HG03095 (cell line): ENCODE measurements around the gene RREB1.
A peak's percentile ranks its signal among the peaks of the same experiment; 100 is the strongest.

Experiments
- ATAC-seq: cut with Tn5 transposase; IDR thresholded peaks from one replicate; pipeline ENCODE4 v1.9.1; 2021; ENCODE audit warnings: moderate library complexity; ENCODE audit not compliant: unreplicated experiment

RREB1 gene

DNA sequence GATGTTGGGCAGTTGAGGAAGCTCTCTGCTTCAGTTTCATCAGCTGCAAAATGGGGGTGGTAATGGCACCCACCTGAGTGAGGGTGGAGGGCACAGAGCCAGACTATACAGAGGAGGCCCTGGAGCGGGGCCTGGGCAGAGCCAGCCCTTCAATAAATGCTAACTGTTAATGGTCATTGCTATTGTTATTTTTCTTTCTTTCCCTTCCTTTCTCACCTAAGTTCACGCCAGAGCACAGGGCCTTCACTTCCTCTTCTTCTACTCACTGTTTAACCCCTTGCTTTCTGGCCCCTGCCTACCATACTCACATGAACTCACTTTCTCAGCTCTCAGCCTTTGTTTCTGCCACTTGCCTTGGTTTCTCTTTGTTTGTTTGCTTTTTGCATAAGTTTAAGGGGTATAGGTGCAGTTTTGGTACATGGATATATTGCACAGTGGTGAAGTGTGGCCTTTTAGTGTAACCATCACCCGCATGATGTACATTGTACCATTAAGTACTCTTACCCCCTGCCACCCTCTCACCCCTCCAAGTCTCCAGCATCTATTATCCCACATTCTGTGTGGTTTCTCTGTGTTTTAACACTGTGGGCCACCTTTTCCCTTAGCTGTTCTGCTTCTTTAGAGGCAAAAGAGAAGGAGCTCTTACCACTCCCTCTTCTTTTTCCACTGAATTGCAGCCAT, 7.5 kb upstream of the RREB1 start:
- ATAC-seq, result peak; percentile 64

DNA sequence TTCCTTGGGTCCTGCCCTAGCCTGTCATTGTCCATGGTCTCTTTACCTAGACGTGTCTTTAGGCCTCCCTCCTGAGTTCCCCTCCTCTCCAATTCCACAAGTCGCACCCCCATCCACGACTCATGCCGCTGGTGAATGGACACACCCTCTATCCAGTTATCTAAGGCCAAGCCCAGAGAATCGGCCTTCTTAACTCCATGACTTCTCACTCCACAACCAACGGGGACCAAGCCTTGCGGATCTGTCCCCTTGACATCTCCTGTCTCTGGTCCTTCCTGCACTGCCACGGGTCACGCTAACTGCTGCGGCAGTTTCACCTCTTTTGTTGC, 7.0 kb upstream of the RREB1 start:
- no peak for ATAC-seq

DNA sequence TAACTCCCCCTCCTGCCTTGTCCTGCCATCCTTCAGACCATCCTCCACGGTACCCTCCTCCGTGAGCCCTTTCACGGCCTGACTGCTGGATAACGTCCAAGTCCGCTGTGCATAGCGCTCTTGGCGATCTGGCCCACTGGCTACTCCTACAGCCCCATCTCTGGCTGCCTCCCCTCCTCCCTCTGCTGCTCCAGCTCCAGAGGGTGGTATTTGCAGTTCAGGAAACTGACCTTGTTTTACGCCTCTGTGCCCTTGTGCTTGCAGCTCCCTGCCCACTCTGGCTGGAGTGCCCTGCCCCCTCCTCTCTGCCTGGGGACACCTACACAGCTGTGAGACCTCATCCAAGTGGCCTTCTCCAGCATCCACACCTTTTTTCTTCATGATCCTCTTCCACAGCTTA, 6.5 kb upstream of the RREB1 start:
- no peak for ATAC-seq

DNA sequence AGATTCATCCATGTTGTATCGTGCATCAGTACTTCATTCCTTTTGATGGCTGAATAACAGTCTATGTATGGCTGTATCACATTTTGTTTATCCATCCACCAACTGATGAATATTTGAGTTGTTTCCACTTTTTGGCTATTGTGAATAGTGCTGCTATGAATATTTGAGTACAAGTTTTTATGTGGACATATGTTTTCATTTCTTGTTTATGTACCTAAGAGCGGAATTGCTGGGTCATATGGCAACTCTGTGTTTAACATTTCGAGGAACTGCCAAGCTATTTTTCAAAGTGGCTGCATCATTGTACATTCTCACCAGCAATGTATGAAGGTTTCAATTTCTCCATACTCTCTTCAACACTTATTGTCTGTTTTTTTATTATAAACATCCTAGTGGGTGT, 3.0 kb upstream of the RREB1 start:
- ATAC-seq, result no peak

DNA sequence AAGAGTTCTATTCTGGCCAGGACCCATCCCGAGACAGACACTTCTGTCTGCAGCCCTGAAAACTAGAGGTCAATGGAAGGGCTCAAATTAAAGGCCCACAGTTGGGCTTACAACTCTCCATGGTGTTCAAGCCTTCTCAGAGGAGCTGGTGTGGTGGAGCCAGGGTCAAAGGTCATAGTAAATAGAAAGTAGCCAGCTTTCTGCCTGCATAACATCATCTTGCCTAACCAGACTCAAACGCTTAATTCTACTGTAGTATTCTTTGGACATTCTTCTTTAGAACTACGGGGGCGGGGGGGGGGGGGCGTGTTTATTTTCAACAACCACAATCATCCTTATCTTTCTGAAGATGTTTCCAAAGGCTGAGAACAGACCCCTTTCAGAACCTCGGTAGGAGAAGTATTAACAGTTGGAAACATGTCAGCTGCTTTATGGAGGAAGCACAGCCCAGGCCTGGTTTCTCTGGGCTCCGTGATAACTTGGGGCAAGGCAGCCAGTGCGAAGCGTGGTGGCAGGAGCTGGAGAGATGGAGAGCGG, 1.5 kb upstream of the RREB1 start:
- no peak for ATAC-seq

DNA sequence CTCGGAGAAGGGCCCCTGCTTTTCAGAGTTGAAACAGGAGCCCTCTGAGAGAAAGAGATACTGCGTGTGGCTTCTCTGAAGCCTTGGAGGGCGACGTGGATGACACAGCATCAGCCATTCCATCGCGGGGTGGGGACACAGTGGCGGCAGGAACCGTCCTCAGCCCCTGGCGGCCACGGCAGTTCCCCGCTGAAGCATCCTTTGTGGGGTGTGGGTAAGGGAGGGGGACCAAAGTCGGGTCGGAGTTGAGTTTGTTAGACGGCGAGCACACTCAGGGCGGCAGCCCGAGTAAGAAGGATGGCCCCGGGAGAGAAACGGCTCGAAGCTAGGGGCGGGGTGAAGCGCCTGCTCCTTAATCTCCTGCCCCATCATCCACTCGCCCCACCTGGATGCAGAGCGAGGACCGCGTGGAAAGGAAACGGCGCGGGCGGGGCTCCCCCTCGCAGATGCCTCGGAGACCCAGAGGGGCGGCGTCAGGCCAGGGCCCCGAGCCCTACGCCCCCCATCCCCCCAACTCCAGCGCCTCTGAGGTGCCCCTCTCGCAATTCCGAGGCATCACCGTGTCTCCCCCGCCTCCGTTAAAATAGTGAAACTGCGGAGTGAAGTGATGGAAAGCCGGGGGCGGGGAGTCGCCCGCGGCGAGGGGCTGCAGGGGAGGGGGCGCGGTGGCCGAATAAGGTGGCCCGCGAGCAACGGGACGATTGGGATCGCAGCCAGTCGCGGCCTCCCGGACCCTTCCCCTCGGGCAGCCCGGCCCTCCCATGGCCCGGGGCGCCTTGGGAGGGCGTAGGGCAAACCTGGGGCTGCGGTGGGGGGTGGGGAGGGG, 796 bp upstream of the RREB1 start:
- peak; percentile 25 for ATAC-seq

DNA sequence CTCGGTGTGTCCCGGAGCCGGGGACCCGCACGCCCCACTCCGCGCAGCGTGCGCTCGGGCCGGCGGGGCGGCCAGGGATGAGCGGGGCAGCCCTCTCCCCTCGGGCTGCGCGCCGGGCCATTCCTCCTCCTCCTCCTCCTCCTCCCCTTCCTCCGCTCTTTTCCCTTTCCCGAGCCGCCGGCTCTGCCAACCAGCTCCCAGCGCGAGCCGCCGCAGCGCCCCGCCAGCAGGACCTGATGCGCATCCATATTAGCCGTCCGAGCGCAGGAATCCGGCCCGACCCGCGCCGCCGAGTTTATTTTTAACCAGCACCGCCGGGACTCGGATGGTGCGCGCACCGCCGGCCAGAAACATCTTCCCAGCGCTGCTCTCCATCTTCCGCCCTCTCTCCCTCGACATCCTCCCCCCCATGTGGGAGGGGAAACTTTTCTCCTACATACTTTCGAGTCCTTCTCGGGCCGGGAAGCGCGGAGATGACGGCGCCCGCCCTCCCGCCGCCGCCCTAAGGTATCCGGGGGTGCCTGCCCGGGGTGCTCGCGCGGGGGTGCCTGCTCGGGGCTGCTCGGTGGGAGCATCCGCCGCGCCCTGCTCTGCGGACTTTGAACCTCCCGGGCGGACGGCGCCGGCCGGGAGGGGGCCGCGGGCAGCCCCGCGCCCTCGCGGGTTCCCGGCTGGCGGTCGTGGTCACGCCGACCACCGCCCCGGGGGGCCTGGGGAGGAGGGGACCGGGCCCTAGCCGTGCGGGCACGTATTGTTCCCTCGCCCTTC, 619 bp downstream of the RREB1 start:
- ATAC-seq, result no peak

DNA sequence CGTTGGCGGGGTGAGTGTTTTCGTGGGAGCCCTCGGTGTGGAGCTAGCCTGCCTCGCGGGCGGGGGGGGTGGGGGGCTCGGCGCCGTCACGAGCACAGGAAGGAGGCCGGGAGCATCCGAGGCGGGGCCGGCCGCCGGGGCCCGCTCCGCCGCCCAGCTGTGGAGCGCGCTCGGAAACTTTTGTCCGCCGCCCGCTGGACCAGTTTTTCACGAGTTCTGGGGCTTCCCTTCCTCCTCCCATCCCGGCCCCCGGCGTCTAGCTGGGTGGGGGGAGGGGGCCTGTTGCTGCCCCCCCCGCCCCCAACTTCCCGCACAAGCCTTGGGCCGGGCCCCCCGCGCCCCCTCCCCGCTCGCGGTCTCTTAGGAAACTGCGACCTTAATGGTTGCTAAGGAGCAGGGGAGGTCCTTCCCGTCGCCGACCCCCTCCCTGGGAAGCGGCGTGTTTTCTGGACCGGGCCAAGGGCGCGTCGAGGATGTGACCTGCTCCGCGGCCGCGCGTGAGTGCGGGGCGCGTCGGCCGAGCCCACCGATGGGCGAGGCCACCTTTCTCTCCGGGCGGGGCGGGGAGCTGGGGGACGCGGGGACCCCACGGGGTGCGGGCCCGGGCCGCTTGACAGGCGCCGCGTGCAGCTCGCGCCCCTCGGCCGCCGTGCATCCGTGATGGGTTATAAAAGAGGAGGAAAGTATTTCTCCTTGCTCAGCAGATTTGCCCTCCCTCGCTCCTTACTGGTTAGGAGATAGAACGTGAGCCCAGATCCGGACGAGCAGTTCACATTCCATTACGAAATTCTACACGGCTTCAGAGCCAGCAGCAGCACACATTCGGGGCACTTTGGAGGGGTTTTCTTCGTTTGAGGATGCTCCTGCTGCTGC, 1.4 kb downstream of the RREB1 start:
- ATAC-seq, result no peak

DNA sequence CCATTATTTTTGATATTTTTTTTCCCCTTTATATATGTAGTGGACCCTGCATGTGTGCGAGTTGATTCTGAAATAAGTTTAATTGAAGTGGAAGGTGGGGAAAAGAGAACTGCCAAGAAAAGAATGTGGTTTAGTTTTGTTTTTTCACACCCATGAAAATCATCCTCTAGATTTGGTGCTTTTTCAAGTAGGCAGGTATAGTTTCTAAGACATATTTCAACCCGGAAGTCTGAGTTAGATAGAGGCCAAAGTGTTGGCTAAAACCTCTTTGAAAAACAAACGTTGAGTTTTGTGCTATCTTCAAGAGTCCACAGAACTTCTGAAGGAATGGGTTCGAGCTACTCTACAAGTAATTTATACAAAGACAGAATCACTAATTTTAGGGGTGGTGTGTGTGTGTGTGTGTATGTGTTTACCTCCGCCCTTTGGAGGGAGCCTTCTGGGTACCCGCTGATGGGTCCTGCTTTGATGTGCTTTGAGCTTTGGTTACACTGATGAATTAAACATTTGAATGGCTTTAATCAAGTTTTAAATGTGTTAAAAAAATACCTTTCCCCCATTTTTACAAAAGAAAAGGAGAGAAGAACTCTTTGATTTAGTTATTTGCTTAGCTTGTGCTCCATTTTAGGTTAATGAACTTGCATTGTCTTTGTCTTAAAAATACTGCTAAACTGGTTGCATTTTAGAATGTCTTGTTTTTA, 2.5 kb downstream of the RREB1 start:
- no peak for ATAC-seq

DNA sequence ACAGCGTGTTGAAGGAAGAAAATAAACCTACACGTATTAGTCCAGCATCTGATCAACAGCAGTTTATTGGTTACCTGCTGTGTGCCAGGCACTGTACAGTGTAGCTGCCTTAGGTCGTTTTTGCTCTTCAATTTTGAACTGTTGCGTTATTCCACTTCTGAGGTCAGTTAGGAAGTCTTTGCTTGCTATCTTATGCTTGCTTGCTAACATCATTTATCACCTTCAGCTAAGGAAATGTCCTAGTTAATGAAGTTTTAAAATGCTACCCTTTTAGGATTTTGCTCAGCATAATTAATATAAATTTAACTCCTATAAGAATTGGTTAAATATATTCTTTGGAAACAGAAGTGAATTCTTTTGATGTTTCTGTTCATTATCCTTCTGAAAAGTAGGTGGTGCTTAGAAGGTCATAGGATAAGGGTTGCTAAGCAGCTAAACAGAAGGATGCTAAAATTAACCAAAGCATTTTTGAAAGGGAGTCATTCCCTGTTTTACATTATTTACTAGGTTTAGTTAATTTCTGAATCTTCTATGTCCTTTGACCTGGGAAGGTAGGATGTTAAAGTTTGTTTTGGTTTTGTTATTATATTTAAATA, 3.4 kb downstream of the RREB1 start:
- ATAC-seq, result no peak

DNA sequence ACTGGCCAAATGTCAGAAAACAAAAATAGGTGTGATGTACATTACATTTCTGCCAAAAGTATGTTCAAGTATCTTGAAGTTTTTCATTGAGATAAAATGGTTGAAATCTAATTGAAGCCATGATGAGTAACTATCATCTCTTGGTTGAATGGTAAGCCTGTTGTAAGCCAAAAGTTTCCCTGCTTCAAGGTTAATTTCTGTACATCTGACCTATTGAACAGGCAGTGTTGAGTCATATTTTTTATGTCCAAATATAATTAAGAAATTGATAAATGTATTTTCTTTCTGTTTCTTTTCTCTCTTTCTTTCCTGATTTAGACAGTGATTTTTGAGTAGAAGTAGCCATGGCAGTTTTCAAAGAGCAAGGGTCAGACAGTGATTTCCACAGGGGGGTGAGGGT, 4.4 kb downstream of the RREB1 start:
- no peak for ATAC-seq

DNA sequence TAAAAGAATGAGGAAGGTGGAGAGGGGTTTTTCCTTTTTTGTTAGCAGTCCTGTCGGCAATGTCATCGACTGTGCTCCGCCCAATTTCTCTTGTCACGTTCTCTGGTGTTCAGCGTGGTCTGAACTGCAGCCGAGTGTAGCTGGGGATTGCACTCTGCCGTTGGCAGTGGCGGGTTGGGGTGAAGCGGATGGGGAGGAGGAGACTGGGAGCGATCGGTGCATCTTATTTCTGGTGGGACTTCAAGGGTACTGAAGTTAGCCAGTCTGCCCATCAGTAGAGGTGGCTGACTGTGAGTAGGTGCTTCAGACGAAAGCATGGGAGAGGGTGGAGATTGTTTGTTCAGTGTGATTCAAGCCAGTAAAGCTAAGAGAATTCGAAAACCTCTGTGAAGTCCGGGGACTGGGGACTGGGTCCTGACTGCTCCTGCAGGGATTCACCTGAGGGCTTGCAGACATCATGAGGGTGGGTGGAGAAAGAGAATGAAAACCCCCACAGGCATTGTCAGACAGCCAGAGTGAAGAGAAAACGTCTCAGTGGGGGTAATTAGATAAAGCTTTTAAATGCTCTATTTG, 5.1 kb downstream of the RREB1 start:
- ATAC-seq, result no peak

DNA sequence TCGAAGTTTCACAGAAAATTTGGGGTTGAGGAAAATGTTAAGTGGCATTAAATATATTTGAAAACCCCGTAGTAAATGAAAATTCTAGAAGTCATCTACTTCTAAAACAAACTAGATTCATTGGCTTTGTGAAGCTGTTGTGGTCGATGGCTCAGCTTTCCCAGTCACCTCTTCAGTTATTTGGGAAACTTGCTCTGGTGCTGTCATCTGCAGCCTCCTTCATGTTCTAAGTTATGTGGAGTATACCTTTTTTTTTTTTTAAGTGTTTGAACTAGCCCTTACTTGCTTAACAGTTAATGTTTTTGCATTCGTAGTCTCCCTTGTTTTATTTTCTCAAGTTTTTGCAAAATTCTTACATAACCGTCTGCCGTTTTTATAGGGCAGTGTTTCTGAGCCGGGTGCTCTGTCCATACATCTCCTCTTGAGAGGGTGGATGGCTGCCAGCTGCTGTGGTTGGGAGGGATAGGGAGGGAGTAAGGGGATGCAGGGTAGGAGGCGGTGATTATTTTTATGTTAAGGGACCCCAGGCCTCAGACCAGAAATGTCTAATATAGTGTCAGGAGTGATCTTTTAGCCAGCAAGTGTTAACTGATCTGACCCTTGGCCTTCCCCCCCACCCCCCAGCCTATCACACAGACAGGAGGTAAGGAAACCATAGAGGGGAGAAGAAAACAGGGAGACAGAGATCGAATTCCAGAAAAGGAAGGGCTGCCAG, 7.1 kb downstream of the RREB1 start:
- ATAC-seq, result no peak

DNA sequence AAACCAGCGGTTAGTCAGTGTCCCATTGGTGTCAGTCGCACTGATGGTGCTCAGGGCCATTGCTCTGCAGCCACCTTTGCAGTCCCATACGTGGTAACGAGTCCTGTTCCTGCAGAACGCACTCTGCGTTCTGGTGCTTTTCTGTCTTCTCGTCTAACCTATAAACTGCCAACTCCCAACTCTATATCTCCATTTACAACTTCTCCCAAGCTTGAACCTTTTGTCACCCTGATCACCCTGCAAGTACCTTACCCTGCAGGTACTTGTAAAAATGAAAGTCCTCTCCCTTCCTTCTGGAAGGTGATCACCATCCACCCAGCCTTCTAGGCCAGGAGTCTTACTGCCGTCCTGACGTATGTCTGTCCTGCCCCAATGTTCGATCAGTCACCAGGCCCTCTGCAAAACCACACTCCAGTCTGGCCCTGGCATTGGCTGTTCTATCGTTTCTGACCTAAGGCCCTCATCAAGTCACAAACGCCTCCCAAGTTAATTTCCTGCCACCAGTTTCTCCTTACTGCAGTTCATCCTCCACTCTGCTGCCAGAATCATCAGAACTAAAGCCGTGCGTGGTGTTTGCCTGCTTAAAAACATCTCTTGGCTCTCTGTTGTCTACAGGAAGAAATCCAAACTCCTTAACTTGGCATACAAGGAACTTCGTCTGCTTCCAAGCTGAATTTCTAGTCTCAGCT, 7.9 kb downstream of the RREB1 start:
- ATAC-seq, result no peak

DNA sequence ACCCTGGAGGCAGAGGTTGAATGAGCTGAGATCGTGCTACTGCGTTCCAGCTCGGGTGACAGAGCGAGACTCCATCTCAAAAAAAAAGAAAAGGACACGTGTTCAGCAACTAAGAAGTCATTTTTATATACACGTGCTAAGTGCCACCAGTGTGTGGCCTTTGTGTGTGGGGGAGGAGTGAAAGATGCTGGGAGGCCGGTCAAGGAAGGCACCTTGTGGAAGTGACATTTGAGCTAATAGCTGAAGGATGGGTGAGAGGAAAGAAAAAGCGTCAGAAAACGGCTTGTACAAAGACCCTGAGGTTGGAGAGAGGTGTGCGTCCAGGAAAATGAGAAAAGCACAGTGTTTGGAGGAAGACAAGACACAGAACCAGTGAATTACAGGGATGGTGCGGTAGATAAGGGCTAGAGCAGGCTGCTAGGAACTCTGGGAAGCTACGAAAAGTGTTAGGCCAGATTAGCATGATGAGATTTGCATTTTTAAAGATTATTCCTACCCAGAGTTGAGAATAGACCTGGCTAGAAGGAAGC, 11.6 kb downstream of the RREB1 start:
- ATAC-seq, result no peak

DNA sequence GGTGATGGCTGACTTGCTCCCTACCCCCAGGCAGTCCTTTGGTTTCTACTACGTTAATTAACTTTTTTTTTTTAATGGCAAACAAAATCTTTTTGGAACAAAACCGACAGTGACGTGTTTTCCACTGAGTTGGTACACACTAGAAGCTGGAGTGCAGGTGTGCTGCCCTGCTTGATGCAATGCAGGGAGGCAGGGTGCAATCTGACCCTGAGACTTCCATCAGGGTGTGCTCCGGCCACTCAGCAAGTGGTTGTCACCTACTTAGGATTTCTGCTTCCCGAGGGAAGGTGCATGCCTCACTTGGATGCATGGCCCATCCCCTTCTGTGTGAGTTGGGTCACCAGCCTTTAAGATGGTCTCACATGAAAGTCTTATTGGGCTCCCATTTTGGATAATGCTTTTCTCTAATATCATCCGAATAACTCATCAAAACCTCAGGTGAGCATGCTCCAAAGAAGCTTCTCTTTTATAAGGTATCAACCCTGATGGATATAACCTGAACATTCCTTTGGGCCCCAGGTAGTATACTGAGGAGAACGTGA, 14.0 kb downstream of the RREB1 start:
- ATAC-seq, result no peak

DNA sequence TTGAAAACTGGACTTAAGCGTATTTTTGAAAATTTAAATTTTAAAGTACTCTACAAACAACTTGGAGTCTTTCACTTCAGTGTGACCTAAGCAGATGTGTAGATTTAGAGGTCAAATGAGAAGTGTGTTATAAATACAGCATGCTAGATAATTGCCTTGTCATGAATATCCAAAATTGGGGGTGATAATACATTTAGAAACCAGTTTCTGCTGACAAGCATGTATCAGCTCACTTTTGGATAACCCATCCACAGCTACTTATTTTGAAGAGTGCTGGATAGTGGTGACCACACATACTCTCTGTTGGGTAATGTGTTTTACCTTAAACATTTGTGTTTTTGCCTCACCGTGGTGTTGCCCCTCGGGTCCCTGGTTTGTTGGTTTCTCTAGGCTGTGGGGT, 14.9 kb downstream of the RREB1 start:
- no peak for ATAC-seq

DNA sequence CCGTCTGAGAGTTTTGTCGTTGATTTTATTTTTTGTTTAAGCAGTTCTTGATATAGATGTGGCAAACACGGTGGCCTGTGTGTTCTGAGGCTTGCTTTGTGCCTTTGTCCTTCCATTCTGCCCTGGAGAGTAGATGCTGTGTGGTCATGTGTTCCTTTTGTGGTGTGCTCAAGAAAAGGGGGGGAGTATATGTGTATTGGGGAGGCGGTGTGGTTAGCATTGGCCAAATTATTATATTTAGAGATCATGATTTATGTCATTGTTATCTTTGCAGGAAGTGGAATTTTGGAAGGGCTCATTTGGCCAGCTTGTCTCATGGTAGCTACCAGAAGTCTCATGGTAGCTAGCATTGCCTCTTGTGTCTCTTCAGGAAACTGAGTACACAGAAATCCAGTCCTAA, 16.4 kb downstream of the RREB1 start:
- no peak for ATAC-seq
